GM18907 (cell line): ENCODE data around the gene WWOX.
"Not testable (repeated sequence)": the region's sequence is repeated elsewhere in the genome, so short reads cannot be mapped to it uniquely, and the experiment has no call there.

Experiments
- ATAC-seq: cut with Tn5 transposase; IDR thresholded peaks from one replicate; pipeline ENCODE4 v1.9.1; 2021; ENCODE audit warnings: mild to moderate bottlenecking, moderate library complexity; ENCODE audit not compliant: unreplicated experiment

WWOX gene

DNA sequence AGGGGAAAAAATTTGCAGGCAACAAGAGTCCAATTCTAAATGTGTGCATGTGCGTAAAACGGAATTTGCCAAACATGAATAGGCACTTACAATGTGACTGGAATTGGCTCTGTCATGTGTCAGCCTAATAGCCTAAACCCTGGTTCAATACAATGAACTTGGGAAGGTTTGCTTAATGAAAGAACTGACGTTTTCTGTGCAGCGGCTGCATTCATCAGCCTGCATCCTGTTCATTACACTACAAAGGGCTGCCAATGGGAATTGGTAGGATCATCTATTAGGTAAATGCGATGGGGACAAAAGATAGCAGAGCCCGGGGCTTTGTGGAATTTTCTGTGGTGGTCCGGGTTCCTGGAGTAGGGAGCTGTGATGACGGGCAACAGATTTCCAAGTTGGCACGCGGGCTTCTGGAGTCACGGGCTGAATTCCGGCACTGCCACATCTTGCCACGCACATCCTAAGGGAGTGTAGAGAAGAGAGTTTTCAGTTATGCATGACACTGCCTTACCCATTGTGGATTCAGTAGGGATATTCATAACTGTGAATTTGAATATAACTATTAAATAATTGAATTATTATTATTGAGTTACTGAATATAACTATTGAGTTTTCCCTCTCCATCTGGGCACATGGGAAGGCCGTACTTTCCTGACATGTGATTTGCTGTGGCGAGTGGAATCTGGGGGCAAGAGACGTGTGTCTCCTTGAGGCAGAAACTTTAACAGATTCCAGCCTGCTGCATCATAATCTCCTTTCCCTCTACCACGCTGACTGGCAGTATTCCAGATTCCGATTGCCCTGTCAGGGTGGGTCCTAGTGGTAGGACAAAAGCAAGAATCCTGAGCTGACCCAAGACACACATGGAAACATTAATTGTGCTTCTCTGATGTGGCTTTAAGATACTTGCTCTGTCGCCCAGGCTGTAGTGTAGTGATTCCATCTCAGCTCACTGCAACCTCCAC is 565.6 kb downstream of the WWOX start:
- no peak for ATAC-seq

DNA sequence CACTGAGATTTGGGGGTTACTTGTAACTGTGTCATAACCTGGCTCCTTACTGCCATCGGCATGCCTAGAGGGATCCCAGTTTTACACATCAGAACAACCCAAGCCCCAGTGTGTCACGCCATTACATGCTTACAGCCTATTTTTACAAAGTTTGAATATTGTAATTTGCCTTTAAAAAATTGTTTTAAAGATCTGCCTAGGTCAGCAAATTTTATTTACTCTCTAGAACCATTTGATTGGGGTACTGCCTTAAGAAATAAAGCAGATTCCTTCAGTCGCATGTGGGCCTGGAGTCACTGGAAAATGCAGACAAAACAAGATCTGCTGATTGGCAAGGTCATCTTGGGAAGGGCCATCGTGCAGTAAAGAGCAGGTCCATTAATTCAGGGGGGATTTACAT is 566.9 kb downstream of the WWOX start:
- no peak for ATAC-seq

DNA sequence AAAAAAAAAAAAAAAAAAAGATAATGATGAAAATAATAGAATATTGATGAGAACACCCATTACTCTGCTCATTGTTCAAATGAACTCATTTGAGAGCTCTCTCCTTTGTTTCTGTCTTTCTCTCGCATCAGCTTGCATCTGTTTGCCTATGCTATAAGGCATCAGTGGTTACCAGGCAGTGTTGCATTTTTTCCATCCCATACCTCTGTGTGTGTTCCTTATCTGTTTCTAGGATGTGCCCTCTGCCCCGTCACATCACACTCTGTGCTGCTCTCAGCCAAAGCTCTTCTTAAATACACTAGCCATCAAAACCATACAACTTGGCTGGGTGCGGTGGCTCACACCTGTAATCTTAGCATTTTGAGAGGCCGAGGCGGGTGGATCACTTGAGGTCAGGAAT is 568.2 kb downstream of the WWOX start:
- ATAC-seq, result no peak

DNA sequence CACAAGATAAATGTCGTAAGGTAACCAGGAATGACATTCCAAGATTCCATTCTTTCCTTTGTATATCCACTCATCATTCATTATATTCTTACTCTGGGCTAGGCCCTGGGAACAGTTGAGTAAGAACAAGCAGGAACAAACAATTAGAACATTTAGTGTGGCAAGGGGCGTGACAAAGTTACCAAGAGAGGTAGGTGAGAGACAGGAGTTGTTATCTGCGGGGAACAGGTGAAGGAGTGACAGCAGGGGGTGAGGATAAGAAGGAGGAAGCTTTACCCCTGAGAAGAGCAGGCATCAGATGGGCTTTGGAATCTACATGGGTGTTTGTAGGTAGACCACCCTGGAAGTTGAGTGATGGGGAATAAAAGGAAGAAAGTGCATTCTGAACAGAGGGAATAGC is 568.9 kb downstream of the WWOX start:
- no peak for ATAC-seq

DNA sequence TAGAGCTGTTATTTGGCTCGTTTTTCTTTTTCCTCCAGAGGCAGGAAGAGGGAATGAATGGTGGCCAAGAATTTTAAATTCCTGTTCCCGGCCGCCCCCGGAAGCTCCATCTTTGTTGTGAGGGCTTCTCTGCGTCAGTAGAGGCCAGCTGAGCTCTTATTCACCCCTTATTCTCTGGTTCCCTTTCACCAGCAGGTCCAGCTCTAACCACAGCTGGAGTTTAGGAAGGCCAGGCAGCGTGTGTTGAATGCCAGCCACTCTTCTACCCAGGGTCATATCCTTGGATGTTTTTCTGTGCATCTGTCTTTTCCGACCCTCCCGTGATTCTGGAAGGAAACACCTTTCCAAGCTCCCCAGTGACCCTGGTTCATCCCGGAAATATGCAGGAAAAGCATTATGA is 570.5 kb downstream of the WWOX start:
- ATAC-seq, result no peak

DNA sequence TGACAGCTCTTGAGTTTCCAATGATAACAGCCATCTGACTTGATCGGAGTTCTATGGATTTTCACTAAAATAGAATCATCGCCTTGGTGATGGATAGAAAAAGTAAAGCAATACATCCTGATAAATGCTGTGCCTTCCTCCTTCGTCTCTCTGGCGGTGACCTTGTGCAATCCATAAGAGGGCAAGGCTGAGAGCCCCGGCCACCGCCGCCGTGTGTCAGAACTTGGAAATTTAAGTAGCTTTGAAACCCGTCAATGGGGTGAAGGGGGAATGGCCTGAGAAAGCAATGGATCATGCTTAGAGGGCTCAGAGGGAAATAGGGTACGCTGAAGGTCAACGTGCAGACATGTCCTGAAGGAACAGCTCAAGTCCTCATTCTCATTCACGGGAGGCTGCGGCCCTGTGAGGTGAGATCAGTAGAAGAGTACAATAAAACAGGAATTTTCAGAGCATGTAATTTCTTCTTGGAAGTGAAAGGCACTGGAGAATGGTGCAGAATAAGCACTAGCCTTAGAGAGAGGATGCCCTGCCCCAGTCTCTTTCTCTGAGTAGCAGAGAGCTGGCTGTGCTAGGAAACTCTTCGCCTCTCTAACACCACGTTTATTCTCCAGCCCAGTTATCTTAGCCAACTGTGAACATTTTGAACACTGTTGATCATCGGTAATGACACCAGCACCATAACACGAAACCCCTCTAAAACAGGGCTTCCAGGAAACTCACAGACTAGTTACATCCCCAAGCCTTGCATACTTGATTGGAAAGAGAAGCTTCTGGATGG is 573.5 kb downstream of the WWOX start:
- ATAC-seq, result no peak

DNA sequence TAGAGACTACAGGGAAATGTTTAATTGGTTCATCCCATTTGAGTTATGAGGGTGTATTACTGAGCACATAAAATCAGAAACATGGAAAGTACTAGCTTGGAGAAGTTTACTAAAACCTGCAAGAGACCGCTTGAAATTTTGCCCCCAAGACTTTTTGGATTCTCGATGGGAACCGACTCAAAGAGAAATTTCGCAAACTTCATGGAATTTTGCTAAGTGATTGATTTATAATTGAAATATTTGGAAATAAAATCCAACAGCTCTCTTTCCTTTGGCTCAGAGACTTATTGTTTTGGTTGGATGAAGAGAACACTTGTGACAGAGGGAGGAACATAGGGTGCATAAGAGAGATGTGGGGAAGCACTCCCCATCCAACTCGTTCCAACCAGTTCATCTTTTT is 574.4 kb downstream of the WWOX start:
- no peak for ATAC-seq

DNA sequence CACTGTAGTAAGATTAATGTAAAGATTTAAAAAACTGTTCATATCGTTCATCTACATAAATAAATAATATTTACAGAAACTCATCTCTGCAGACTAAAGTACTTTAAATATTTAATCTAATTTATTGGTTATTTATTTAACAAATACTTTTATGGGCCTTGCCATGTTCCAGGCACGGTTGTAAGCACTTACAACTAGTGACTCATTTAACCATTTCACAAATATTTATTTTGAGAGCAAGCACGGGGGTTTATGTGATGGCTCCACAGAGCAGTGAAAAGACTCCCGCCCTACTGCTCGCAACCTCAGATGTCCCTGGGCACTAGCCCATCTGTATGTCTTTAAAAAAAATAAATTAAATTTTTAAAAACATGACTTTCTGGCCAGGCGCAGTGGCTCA is 575.9 kb downstream of the WWOX start:
- ATAC-seq, result no peak

DNA sequence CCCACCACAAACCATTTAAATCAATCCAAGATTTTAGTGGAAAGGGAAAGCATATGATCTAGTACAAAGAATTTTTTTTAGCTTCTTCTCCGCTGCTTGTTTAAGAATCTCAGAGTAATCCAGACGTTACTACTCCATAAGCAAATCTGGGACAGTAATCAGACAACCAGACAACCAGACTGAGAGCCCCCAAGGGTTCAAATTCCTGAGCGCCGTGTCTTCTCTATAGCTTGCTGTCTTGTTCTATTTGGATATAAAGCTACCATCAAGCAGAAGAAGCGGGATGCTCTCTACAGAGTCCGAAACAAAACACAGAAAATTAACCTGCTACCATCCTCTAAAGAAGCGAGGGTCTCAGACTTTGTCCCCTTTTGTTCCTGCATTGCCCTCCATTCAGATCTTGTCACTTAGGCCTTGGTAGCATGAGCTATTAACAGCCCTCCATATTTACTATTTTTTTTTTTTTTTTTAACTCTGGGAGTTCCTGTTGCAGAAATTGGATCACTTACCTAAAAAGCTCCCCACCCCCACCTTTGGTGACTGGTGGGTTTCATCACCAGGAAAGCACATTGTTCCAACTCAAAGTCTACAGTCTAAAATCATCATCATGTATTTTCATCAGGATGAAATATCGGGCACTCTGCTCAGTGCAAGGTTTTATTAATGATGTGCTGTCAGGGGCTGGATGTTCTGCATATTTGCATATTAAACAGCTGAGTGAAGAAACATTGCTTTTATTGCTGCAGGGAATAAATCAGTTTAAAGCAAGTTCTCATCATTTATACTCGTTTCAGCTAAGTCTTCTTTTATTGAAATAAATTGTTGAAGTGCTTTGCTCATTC is 576.7 kb downstream of the WWOX start:
- no peak for ATAC-seq

DNA sequence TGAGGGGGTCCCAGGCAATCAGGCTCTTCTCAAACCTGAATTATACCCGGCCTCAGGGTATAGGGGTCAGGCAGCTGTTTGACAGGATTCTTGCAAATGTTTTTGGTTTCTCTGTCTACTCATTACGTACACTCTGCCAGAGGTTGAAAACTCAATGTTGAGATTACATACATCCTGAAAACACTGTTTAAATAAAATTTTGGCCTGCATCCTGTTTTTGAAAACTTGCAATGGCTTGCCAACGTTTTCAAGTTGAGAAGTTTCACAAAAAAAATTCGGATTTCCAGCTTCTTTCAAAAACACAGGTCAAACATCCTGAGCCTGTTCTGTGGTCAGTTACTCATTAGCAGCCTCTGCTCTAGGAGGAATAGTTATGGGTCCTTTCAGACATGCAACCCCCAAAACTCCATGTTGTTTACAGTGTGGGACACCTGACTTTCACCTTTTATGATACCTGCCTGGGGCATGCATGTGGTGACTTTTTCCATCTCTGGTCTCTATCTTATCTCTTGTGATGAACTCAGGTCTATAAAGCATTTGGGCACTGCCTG is 577.8 kb downstream of the WWOX start:
- no peak for ATAC-seq

DNA sequence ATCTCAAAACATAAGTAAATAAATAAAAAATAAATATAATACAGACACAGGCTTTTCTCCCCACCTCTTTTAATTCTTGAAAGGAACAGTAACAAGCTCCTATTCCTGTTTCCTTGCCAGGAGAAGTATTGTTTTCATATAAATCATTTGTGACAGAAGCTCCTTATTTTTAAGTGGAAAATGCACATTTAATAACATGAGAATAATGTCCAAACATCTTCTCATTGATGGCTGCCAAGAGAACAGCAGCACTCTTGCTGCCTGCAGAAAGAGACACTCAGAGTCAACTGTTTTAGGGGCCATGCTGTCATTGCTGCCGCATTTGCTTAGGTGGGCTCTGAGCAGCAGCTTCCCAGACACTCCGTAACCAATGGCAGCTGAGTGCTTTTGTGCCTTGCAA is 580.1 kb downstream of the WWOX start:
- no peak for ATAC-seq

DNA sequence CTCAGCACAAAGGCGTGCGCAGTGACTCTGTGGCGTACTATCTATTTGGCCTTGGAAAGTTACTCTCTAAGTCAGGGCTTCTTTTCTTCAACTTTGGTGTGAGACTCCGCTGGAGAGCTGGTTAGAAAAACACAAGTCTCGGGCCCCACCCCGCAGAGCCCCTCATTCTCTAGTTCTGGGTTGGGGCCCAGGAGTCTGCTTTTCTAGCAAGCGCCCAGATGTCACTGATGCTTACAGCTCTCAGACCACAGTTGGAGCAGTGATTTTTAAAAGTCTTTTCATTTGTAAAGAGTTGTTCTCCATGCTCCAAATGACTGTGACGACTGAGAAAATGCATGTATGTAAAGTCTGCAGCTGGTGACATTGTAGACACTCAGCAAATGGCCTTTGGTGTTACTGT is 582.3 kb downstream of the WWOX start:
- ATAC-seq, result no peak

DNA sequence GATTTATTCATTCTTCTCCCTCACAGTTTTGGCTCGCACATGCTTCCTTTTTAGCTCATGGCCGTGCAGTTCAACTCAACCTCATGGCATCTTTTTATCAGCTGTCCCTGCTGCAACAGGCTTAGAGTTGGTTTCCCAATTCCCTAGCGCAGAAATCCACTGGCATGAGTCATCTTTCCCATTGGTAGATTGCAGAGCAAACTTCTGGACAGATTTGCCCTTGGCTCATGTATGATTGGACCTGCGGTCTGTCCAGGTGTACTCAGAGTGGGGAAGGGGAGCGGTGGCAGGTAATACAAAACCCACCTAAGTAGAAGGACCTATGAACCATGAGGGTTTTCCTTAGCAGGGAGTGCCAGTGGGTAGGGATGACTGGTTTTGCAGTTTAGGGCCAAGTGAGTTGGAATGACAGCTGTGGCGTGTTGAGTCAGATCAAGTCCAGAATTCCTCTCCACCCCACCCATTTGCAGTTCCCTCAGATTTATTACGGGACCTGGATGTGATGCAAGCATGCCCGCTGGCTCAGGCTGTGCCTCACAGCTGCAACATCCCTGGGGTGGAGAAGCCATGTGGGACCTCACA is 584.7 kb downstream of the WWOX start:
- no peak for ATAC-seq

DNA sequence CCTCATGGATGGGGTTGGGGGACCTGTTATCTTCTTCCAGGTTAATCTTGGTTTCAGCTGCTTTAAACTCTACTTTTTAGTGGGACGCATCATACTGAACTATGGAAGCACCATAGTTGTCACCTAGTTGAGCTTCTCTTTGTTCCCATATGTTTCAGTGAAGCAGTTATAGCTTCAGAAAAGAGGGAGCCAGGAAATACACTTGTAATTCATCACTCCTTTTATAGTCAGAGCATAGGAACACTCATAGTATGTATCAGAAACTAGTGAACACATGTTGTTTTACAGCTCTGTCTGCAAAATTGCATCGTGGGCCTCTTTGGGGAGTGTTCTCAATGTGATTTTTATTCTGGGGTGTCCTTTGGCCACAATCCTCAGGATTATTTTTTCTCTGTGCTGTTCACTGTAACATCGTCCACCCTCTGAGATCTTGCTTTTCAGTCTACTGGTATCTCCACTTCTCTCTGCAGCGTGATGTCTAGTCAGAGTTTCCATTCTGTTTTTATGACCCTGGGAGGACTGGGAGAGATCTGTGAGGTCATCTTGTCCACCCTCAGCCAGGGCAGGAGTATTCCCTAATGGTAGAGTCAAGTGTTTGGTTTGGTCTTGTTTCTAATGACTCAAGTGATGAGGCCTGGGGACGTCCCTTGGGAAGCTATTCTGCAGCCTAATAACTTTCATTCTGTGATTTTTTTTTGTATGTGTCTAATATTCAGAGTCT is 585.4 kb downstream of the WWOX start:
- ATAC-seq, result no peak

DNA sequence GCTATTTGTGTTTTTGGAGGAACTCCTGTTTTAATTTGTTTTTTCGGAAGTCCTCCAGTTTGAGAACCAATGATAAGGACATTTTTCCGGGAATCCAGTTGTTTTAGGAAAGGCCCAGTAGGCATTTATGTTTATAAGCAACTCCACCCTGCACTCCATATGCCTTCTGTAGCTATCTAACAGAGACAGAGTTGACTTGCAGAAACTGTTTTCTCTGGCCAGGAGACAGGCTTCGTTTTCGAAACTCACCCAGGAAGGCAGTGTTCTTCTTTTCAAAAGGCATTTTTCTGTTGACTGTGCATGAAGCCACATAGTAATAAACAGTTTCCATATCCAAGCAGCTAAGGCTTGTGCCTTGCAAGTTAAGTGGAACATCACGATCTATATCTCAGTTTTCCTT is 587.1 kb downstream of the WWOX start:
- no peak for ATAC-seq

DNA sequence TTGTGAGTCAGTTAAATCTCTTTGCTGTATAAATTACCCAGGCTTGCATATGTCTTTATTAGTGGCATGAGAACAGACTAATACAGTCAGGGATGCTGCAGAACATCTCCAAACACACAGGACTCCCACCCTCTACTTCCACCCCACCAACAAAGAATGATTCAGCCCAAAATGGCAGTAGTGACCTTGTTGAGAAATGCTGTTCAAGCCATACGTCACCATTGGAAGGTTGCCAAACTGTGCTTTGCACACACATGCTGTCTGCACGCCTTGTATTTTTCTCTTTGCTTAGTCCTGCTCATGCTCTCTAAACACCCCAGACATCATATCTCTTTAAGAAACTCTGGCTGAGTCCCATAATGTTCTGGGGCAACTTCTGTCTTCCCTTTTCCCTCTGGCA is 589.6 kb downstream of the WWOX start:
- ATAC-seq, result no peak

DNA sequence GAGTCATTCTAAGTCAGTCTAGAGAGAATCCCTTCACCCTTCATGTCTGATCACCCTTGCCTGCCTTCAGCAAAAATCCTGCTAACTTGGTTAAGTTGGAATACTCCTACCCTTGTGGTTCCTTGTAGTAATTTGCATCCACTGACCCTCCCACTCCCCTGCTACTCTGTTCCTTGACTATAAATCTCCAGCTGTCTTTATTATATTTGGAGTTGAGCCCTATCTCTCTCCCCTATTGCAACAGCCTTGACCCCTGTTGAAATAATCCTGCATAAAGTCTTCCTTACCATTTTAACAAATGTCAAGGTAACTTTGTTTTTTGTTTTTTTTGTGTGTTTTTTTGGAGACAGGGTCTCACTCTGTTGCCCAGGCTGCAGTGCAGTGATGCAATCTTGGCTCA is 590.1 kb downstream of the WWOX start:
- ATAC-seq, result no peak

DNA sequence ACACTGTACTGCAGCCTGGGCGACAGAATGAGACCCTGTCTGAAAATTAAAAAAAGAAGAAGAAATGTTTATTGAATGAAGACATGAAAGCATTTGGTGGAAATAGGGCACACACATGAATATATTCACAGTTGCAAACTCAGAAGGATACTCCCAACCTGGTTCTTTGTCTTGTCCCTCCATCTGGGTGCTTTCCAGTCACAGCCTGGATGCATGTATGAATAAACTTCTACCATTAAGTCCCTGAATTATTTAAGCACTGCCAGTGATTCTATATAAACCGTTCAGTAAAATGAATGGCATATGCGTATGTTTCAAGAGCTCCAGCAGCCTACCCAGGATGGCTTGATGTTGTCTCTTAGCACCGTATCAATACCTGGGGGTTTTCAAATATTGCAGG is 591.1 kb downstream of the WWOX start:
- ATAC-seq, result no peak

DNA sequence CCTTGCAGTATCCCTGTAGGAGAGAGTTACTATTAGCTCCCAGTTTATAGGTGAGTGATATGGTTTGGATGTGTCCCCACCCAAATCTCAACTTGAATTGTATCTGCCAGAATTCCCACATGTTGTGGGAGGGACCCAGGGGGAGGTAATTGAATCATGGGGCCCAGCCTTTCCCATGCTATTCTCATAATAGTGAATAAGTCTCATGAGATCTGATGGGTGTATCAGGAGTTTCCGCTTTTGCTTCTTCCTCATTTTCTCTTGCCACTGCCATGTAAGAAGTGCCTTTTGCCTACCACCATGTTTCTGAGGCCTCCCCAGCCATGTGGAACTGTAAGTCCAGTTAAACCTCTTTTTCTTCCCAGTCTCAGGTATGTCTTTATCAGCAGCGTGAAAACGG is 592.3 kb downstream of the WWOX start:
- ATAC-seq, result not testable (repeated sequence)

DNA sequence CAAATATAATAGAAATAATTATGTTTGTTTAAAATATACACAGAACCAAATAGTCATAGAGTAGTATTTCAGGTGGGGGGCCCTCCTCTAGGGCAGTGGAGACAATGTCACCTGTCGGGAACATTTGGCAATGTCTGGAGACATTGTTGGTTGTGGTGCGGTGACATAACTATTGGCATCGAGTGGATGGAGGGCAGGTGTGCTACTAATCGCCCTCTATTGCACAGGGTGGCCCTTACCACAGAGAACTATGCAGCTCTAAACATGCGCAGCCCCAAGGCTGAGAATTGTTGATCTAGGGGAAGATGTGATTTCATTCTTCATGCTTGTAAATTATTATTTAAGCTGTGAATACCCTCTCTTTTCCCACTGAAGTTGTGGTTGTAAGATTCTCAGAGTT is 594.0 kb downstream of the WWOX start:
- no peak for ATAC-seq
